ENCODE results near the gene GGTLC1.

- no peak for TF ChIP-seq CTCF (tag by site-specific recombination; IDR thresholded peaks at IDR 0.05)
- TF ChIP-seq ZBTB7A (tag by site-specific recombination; IDR thresholded peaks at IDR 0.05; ENCODE audit: low read depth): no peak
- TF ChIP-seq ZNF184 (tag by site-specific recombination; IDR thresholded peaks at IDR 0.05): no peak
- no peak for TF ChIP-seq IKZF3 (tag by site-specific recombination; IDR thresholded peaks at IDR 0.05)
- no peak for TF ChIP-seq ZBTB44 (tag by site-specific recombination; IDR thresholded peaks at IDR 0.05)
- no peak for TF ChIP-seq YY2 (tag by site-specific recombination; IDR thresholded peaks at IDR 0.05)
- no peak for TF ChIP-seq ZNF791 (tag by site-specific recombination; IDR thresholded peaks at IDR 0.05)
- no peak for TF ChIP-seq ZNF747 (tag by site-specific recombination; IDR thresholded peaks at IDR 0.05)
- no peak for TF ChIP-seq ZNF121 (tag by site-specific recombination; IDR thresholded peaks at IDR 0.05)
These were observed 22.3 kb downstream of the GGTLC1 start for GRCh38 chr20:23966298-23966697.

Measured in HEK293 (cell line).